ENCODE results near the gene MCM10. TPM values are rescaled to one million over a fixed set of nuclear protein-coding genes. Genes with fewer than 3 reads are reported as not detected.
A peak's percentile ranks its signal among the peaks of the same experiment; 100 is the strongest.
"Not testable (repeated sequence)": the region's sequence is repeated elsewhere in the genome, so short reads cannot be mapped to it uniquely, and the experiment has no call there.

Gene MCM10
- total RNA-seq, 1 donor from 2014 or later: 14.8 TPM

DNA sequence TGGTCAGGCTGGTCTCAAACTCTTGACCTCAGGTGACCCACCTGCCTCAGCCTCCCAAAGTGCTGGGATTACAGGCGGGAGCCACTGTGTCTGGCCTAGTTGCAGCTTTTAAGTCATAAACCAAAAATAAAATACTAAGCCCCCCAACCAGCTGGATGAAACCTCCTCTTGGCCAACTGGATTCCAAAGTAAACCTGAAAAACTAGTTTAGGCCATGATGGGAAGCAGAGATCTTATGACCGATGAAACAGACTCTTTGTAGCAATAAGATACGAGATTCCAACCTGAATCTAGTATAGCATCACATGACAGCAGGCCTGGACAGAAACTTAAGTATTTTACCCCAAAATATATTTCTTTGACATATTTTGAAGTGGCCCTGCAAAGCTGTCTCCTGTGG lies 9.1 kb upstream of the MCM10 start:
- H3K27me3 Mint-ChIP-seq (ENCODE audit: low read depth): no peaks in the 10 kb centered on the region
- peaks cover 32% of the 10 kb centered on the region for H3K9me3 Mint-ChIP-seq
- H3K27ac Mint-ChIP-seq: peak overlapping the region; percentile 91
- TF ChIP-seq, protein P1, sequence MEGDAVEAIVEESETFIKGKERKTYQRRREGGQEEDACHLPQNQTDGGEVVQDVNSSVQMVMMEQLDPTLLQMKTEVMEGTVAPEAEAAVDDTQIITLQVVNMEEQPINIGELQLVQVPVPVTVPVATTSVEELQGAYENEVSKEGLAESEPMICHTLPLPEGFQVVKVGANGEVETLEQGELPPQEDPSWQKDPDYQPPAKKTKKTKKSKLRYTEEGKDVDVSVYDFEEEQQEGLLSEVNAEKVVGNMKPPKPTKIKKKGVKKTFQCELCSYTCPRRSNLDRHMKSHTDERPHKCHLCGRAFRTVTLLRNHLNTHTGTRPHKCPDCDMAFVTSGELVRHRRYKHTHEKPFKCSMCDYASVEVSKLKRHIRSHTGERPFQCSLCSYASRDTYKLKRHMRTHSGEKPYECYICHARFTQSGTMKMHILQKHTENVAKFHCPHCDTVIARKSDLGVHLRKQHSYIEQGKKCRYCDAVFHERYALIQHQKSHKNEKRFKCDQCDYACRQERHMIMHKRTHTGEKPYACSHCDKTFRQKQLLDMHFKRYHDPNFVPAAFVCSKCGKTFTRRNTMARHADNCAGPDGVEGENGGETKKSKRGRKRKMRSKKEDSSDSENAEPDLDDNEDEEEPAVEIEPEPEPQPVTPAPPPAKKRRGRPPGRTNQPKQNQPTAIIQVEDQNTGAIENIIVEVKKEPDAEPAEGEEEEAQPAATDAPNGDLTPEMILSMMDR (IDR thresholded peaks at IDR 0.05; ENCODE audit: unreplicated experiment): no peak
- H3K36me3 Mint-ChIP-seq: peaks cover 10% of the 10 kb centered on the region
- no peak overlapping the region for H3K4me3 Mint-ChIP-seq
- H3K4me1 Mint-ChIP-seq: peaks cover 13% of the 10 kb centered on the region
- no peak for DNase-seq (ENCODE audit: low spot score in 2 of 2, unreplicated experiment in 2 of 2)

DNA sequence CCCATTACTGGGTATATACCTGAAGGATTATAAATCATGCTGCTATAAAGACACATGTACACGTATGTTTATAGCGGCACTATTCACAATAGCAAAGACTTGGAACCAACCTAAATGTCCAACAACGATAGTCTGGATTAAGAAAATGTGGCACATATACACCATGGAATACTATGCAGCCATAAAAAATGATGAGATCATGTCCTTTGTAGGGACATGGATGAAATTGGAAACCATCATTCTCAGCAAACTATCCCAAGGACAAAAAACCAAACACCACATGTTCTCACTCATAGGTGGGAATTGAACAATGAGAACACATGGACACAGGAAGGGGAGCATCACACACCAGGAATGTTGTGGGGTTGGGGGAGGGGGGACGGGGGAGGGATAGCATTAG lies 5.5 kb upstream of the MCM10 start:
- not testable (repeated sequence) for H3K4me3 Mint-ChIP-seq; H3K27me3 Mint-ChIP-seq (ENCODE audit: low read depth); DNase-seq (ENCODE audit: low spot score in 2 of 2, unreplicated experiment in 2 of 2); H3K36me3 Mint-ChIP-seq; H3K27ac Mint-ChIP-seq; H3K9me3 Mint-ChIP-seq
- peaks cover 17% of the 10 kb centered on the region for H3K4me1 Mint-ChIP-seq

DNA sequence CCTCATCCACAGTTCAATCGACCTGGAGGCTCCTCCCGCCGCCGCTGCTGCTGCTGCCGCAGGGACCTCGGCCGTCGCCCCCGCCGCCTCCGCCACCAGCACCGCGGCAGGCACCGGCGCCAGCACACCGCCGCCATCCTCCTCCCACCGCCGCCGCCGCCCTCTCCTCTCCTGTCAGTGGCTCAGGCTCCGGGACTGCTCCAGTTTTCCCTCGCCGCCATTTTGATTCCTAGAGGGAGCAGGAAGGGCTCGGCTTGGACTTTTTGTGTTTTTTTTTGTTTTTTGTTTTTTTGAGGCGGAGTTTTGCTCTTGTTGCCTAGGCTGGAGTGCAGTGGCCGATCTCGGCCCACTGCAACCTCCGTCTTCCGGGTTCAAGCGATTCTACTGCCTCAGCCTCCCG lies 3.0 kb upstream of the MCM10 start:
- TF ChIP-seq, protein P1 (IDR thresholded peaks at IDR 0.05; ENCODE audit: unreplicated experiment): no peak
- H3K27ac Mint-ChIP-seq: no peak overlapping the region
- H3K4me3 Mint-ChIP-seq: no peak overlapping the region
- peaks cover 17% of the 10 kb centered on the region for H3K4me1 Mint-ChIP-seq
- no peaks in the 10 kb centered on the region for H3K27me3 Mint-ChIP-seq (ENCODE audit: low read depth)
- H3K36me3 Mint-ChIP-seq: peaks cover 2% of the 10 kb centered on the region
- H3K9me3 Mint-ChIP-seq: peaks cover 5% of the 10 kb centered on the region
- no peak for DNase-seq (ENCODE audit: low spot score in 2 of 2, unreplicated experiment in 2 of 2)

DNA sequence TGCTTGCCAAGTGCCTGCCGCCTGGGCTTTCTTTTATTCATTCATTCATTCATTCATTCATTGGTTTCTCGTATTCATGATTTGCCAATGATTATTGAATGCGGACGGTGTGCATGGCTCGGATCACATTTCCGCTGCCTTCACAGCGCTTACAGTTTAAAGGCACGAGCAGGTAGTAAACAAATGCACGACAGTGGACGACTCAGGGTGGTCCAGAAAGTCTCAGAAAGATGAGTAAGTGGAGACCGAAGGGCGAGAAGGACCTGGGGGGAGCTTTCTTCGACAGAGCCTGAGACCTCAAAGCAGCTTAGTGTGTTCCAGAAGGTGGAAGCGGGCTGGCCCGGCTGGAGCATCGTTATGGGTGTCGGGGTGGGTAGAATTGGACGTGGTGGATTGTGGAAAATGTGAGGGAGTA lies 506 bp downstream of the MCM10 start:
- Mint-ChIP-seq H3K36me3 (no peaks in the 10 kb centered on the region), H3K9me3 (no peaks in the 10 kb centered on the region), H3K4me3 (peak overlapping the region; percentile 77), H3K27ac (peak overlapping the region; percentile 11), H3K4me1 (peaks cover 14% of the 10 kb centered on the region), H3K27me3 (ENCODE audit: low read depth) (no peaks in the 10 kb centered on the region)
- DNase-seq (ENCODE audit: low spot score in 2 of 2, unreplicated experiment in 2 of 2): no peak
- TF ChIP-seq, protein P1 (IDR thresholded peaks at IDR 0.05; ENCODE audit: unreplicated experiment): no peak

DNA sequence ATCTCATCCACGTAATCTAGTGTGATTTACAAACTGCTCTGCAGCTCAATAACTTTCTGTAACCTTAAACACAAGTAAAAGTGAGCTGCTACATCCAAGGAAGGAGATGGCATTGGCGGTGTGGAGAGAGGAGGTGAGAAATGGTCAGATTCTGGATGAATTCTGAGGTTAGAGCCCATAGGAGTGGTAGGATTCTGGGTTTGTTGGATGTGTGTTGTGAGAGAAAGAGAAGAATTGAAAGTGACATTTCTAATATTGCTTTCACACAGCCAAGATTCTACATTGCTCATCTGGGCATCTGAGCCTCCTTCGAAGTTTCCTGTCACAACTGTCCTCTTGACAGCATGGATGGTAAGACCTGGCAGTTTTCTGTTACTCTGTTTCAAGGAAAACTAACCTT lies 2.5 kb downstream of the MCM10 start:
- Mint-ChIP-seq H3K9me3 (no peaks in the 10 kb centered on the region), H3K27ac (no peak overlapping the region), H3K4me3 (no peak overlapping the region), H3K36me3 (no peaks in the 10 kb centered on the region), H3K27me3 (ENCODE audit: low read depth) (no peaks in the 10 kb centered on the region), H3K4me1 (peaks cover 14% of the 10 kb centered on the region)
- no peak for DNase-seq (ENCODE audit: low spot score in 2 of 2, unreplicated experiment in 2 of 2)
- TF ChIP-seq, protein P1 (IDR thresholded peaks at IDR 0.05; ENCODE audit: unreplicated experiment): no peak

DNA sequence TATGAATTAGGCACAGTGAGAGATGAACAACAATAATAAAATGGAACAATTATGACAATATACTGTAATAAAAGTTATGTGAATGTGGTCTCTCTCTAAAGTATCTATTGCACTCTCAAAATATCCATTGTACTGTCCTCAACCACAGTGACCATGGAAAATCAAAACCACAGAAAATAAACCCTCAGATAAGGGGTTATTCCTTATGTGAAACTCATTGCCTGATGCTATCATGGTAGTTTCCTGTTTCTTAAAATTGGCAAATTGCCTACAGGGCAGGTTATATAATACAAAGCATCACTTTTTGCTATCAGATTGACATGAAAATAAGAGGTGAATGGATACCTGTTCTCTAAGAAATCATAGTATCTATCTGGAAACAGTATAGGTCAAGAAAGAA lies 3.8 kb downstream of the MCM10 start:
- peaks cover 14% of the 10 kb centered on the region for H3K4me1 Mint-ChIP-seq
- TF ChIP-seq, protein P1 (IDR thresholded peaks at IDR 0.05; ENCODE audit: unreplicated experiment): no peak
- H3K4me3 Mint-ChIP-seq: no peak overlapping the region
- H3K36me3 Mint-ChIP-seq: no peaks in the 10 kb centered on the region
- H3K9me3 Mint-ChIP-seq: no peaks in the 10 kb centered on the region
- no peaks in the 10 kb centered on the region for H3K27me3 Mint-ChIP-seq (ENCODE audit: low read depth)
- no peak for DNase-seq (ENCODE audit: low spot score in 2 of 2, unreplicated experiment in 2 of 2)
- H3K27ac Mint-ChIP-seq: no peak overlapping the region
